Keratinocyte (primary cell): ENCODE data around the gene ZNF107. TPM values are rescaled to one million over a fixed set of nuclear protein-coding genes. Genes with fewer than 3 reads are reported as not detected.
"Not testable (repeated sequence)": the region's sequence is repeated elsewhere in the genome, so short reads cannot be mapped to it uniquely, and the experiment has no call there.

Experiments
- DNase-seq: peaks from one replicate; pipeline ENCODE4 v3.0.0-alpha.2; 2011; ENCODE audit warnings: low read depth, missing footprints, low spot score
- FAIRE-seq: peaks from 2 replicates; lab custom pipeline; 2011; peaks lifted over from hg19 to GRCh38; lab: Jason Lieb, UNC
- H2AFZ ChIP-seq: 2 replicates; pipeline ENCODE4 v1.6.0; 2012; ENCODE audit warnings: low read length, control low read depth, inconsistent platforms; ENCODE audit not compliant: control insufficient read depth
- H3K27ac ChIP-seq: 2 replicates; pipeline ENCODE4 v1.5.1; 2011; ENCODE audit warnings: low read length; ENCODE audit not compliant: control insufficient read depth, insufficient read depth
- H3K27me3 ChIP-seq: 3 replicates; pipeline ENCODE4 v1.6.0; 2011; ENCODE audit warnings: low read length; ENCODE audit not compliant: control insufficient read depth, insufficient read depth; ENCODE audit errors: extremely low read depth
- H3K36me3 ChIP-seq, 2 experiments: 2 replicates in 1 of 2; 3 replicates in 1 of 2; pipeline ENCODE4 v1.5.1; 2011; ENCODE audit warnings: low read length in 2 of 2, mild to moderate bottlenecking in 1 of 2; ENCODE audit not compliant: control insufficient read depth in 2 of 2, insufficient read depth in 2 of 2; ENCODE audit errors: extremely low read depth in 1 of 2
- H3K4me1 ChIP-seq: 3 replicates; pipeline ENCODE4 v1.5.1; 2011; ENCODE audit warnings: low read length; ENCODE audit not compliant: control insufficient read depth, insufficient read depth; ENCODE audit errors: extremely low read depth
- H3K4me2 ChIP-seq: 3 replicates; pipeline ENCODE4 v1.6.0; 2011; ENCODE audit warnings: low read depth, low read length; ENCODE audit not compliant: control insufficient read depth, insufficient read depth; ENCODE audit errors: extremely low read depth
- H3K4me3 ChIP-seq, 3 experiments: fragments of 200-600 bp in 1 of 3; sonication (generic) in 1 of 3; 2 replicates in 2 of 3; 3 replicates in 1 of 3; pipeline ENCODE4 v1.5.1; 2011 to 2016; ENCODE audit warnings: low read length in 3 of 3, mild to moderate bottlenecking in 3 of 3, control low read depth in 2 of 3, inconsistent platforms in 1 of 3, low read depth in 1 of 3, mixed read lengths in 1 of 3, mixed run types in 1 of 3, moderate library complexity in 1 of 3; ENCODE audit not compliant: control insufficient read depth in 2 of 3, insufficient read depth in 2 of 3; ENCODE audit errors: extremely low read depth in 1 of 3
- H3K79me2 ChIP-seq: 2 replicates; pipeline ENCODE4 v1.6.0; 2012; ENCODE audit warnings: low read length; ENCODE audit not compliant: control insufficient read depth, insufficient read depth
- H3K9ac ChIP-seq: 3 replicates; pipeline ENCODE4 v1.6.0; 2011; ENCODE audit warnings: low read length; ENCODE audit not compliant: control insufficient read depth, insufficient read depth; ENCODE audit errors: extremely low read depth
- H3K9me1 ChIP-seq: 3 replicates; pipeline ENCODE4 v1.6.0; 2011; ENCODE audit warnings: low read length; ENCODE audit not compliant: control insufficient read depth, insufficient read depth; ENCODE audit errors: extremely low read depth
- H3K9me3 ChIP-seq: 2 replicates; pipeline ENCODE4 v1.5.1; 2012; ENCODE audit warnings: low read depth, low read length; ENCODE audit not compliant: control insufficient read depth
- H4K20me1 ChIP-seq: 3 replicates; pipeline ENCODE4 v1.6.0; 2011; ENCODE audit warnings: low read length; ENCODE audit not compliant: control insufficient read depth, insufficient read depth; ENCODE audit errors: extremely low read depth
- EZH2 ChIP-seq: IDR thresholded peaks from one replicate; pipeline ENCODE4 v1.6.1; 2012; ENCODE audit warnings: inconsistent platforms, mild to moderate bottlenecking, low read length, moderate library complexity
- dilution Hi-C: fragments of 300-500 bp; cut with MboI; formaldehyde crosslinking; loops from one replicate; pipeline ENCODE4 v1.7.0; 2020; ENCODE audit warnings: low sequenced_read_pairs; ENCODE audit not compliant: extremely low pct_ligation_motif_present
- polyA plus RNA-seq, 5 experiments: library from polyadenylated mRNA; depleted of rRNA in 3 of 5; stranded (reverse) in 3 of 5; stranded (forward) in 1 of 5; unstranded in 1 of 5; fragments of >200 nt; gene quantifications; 1 replicate in 1 of 5; 2 replicates in 3 of 5; 3 replicates in 1 of 5; pipeline versions ENCODE4 v1.2.1 to v1.2.3, GENCODE V29; 2011 to 2012; ENCODE audit warnings: missing spikeins in 2 of 5, low read depth in 1 of 5, low replicate concordance in 1 of 5
- TF ChIP-seq, protein P1 (sequence below), 3 experiments: IDR thresholded peaks in 1 of 3; conservative IDR thresholded peaks in 1 of 3; optimal IDR thresholded peaks in 1 of 3; 2 replicates in 2 of 3; 3 replicates in 1 of 3; pipeline versions ENCODE3 to v1.5.1; 2011; ENCODE audit warnings: low read length in 3 of 3, mild to moderate bottlenecking in 3 of 3, moderate library complexity in 2 of 3, control low read depth in 1 of 3, inconsistent platforms in 1 of 3; ENCODE audit not compliant: insufficient read depth in 2 of 3; ENCODE audit errors: extremely low read depth in 1 of 3

Gene ZNF107
- polyA plus RNA-seq, 1 donor (not counting 4 experiments of a cell fraction or from before 2014, with no cell fraction given) = 5.5 TPM

DNA sequence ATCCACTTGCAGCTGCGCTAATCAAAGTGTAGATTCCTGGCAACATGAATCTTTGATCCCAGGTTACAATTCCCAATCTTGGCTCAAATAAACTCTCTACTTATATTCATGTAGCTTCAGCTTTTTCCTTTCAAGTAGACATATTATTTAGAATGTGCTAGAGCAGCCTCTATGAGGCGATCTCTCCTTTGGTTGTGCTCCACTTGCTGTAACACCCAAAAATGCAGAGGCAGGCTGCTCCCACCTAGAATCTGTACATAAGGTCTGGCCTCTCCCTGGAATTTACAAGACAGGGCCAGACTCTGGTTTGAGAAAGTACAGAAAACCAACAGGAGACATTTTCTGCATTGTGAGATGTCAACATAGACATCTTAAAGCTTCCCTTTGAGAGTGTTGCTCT lies 23.1 kb downstream of the ZNF107 start:
- no peaks in the 10 kb centered on the region for H3K9me1 ChIP-seq
- no peak overlapping the region for H3K4me3 ChIP-seq
- H3K4me1 ChIP-seq = no peaks in the 10 kb centered on the region
- TF ChIP-seq, protein P1, sequence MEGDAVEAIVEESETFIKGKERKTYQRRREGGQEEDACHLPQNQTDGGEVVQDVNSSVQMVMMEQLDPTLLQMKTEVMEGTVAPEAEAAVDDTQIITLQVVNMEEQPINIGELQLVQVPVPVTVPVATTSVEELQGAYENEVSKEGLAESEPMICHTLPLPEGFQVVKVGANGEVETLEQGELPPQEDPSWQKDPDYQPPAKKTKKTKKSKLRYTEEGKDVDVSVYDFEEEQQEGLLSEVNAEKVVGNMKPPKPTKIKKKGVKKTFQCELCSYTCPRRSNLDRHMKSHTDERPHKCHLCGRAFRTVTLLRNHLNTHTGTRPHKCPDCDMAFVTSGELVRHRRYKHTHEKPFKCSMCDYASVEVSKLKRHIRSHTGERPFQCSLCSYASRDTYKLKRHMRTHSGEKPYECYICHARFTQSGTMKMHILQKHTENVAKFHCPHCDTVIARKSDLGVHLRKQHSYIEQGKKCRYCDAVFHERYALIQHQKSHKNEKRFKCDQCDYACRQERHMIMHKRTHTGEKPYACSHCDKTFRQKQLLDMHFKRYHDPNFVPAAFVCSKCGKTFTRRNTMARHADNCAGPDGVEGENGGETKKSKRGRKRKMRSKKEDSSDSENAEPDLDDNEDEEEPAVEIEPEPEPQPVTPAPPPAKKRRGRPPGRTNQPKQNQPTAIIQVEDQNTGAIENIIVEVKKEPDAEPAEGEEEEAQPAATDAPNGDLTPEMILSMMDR (optimal IDR thresholded peaks at IDR 0.05 in 1 of 3, IDR thresholded peaks at IDR 0.05 in 1 of 3, conservative IDR thresholded peaks at IDR 0.05 in 1 of 3; ENCODE audit: extremely low read depth in 1 of 3, insufficient read depth in 2 of 3, low read length in 3 of 3) = no peak
- TF ChIP-seq EZH2 = no peak
- peaks cover 4% of the 10 kb centered on the region for H3K79me2 ChIP-seq
- peaks cover 1% of the 10 kb centered on the region for H3K9me3 ChIP-seq
- FAIRE-seq (no peak), DNase-seq (no peak)
- dilution Hi-C loops = no loop called here
- H2AFZ ChIP-seq = no peak overlapping the region
- no peaks in the 10 kb centered on the region for H4K20me1 ChIP-seq
- no peak overlapping the region for H3K27ac ChIP-seq
- H3K27me3 ChIP-seq = no peaks in the 10 kb centered on the region
- no peak overlapping the region for H3K4me2 ChIP-seq
- peaks cover 9 to 11% of the 10 kb centered on the region in 2 experiments for H3K36me3 ChIP-seq
- no peak overlapping the region for H3K9ac ChIP-seq

DNA sequence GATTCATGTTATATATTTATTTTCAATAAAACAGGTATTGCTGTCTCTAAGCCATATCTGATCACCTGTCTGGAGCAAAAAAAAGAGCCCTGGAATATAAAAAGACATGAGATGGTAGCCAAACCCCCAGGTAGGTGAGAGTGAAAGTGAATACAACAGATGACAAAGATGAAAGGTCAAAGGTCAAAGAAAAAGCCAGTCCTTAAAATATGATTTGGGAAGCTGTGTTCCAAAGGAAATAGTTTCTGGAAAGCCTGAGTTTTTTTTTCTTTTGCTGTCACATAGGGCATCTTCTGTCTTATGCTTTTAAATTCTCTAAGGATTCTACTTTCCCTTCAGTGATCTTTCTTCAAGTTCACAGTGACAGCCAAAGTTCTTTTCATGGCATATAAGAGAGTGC lies 25.9 kb downstream of the ZNF107 start:
- H3K4me3 ChIP-seq = no peak overlapping the region
- H2AFZ ChIP-seq = no peak overlapping the region
- no peak overlapping the region for H3K27ac ChIP-seq
- peaks cover 3% of the 10 kb centered on the region for H3K9me3 ChIP-seq
- peaks cover 3 to 4% of the 10 kb centered on the region in 2 experiments for H3K36me3 ChIP-seq
- H3K4me1 ChIP-seq = no peaks in the 10 kb centered on the region
- H3K79me2 ChIP-seq = peaks cover 4% of the 10 kb centered on the region
- no peaks in the 10 kb centered on the region for H4K20me1 ChIP-seq
- no peaks in the 10 kb centered on the region for H3K9me1 ChIP-seq
- no peak for FAIRE-seq
- H3K9ac ChIP-seq = no peak overlapping the region
- no peaks in the 10 kb centered on the region for H3K27me3 ChIP-seq
- dilution Hi-C loops = no loop called here
- no peak for TF ChIP-seq EZH2
- TF ChIP-seq, protein P1 (optimal IDR thresholded peaks at IDR 0.05 in 1 of 3, IDR thresholded peaks at IDR 0.05 in 1 of 3, conservative IDR thresholded peaks at IDR 0.05 in 1 of 3; ENCODE audit: extremely low read depth in 1 of 3, insufficient read depth in 2 of 3, low read length in 3 of 3) = no peak
- H3K4me2 ChIP-seq = no peak overlapping the region
- DNase-seq = no peak

DNA sequence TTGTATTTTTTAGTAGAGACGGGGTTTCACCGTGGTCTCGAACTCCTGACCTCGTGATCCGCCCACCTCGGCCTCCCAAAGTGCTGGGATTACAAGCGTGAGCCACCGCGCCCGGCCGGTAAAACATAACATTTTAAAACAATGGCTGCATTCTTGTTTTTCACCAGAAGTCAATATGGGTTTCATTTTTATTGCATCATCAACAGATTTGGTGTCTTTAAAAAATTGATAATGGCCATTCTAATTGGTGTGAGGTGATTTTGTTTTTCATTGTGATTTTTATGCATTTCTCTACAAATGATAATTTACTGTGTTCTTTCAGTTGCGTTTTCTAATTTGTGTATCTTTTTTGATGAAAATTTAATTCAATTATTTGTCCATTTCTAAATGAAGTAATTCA lies 31.9 kb downstream of the ZNF107 start:
- H3K4me1 ChIP-seq, H3K79me2 ChIP-seq, H3K4me2 ChIP-seq, DNase-seq, H3K9ac ChIP-seq, H2AFZ ChIP-seq, H3K27me3 ChIP-seq, dilution Hi-C loops, H4K20me1 ChIP-seq, FAIRE-seq, H3K4me3 ChIP-seq, H3K27ac ChIP-seq, H3K9me1 ChIP-seq, H3K36me3 ChIP-seq: not testable (repeated sequence)
- H3K9me3 ChIP-seq = peaks cover 13% of the 10 kb centered on the region
